ENCODE data around the gene SLC38A3.

The SLC38A3 gene

DNA sequence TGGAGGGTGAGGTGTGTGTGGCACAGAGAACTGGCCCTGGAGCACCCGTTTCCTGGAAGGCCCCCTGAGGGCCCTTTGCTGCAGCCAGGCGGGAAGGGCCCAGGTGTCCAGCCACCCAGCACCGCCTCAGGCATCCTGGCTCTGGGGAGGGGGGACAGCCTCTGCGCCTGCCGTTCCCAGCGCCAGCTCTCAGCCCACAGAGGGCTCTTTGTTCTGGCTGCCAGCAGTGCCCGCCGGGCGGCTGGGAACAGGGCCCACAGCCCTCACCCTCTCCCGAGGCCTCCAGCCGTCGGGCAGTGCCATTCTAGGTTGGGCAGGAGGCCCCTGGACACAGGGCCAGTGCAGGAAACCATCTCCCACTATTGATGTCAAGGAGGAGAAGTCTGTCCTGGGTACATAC is 8.3 kb downstream of the SLC38A3 start:
- peaks cover 0 to 6% (median 0%) of the 10 kb centered on the region in 4 experiments for H3K4me1 ChIP-seq (ENCODE audit: control extremely low read depth in 1 of 4, control insufficient read depth in 4 of 4, insufficient read depth in 4 of 4, low read length in 3 of 4)
- H3K27ac ChIP-seq (ENCODE audit: insufficient read depth in 1 of 2, low read depth in 1 of 2, low read length in 2 of 2, poor library complexity in 1 of 2, severe bottlenecking in 2 of 2), result no peak overlapping the region
- no peak overlapping the region for H3K4me3 ChIP-seq (ENCODE audit: control insufficient read depth in 1 of 7, extremely low read depth in 1 of 7, insufficient read depth in 4 of 7, low read depth in 2 of 7, low read length in 6 of 7)
- POLR2A ChIA-PET, result no interaction called here
- H3K36me3 ChIP-seq (ENCODE audit: control insufficient read depth in 4 of 4, insufficient read depth in 4 of 4, low read length in 3 of 4), result no peaks in the 10 kb centered on the region
- WGBS (ENCODE audit: insufficient coverage), result 91% methylated on average over 12 of the region's 12 CpGs
- H3K27me3 ChIP-seq (replicated peaks in 2 of 5; ENCODE audit: control insufficient read depth in 4 of 5, insufficient read depth in 5 of 5, low read length in 4 of 5), result no peaks in the 10 kb centered on the region
- no peak for DNase-seq
- no peaks in the 10 kb centered on the region for H3K9me3 ChIP-seq (ENCODE audit: control extremely low read depth in 1 of 5, control insufficient read depth in 4 of 5, insufficient read depth in 2 of 5, low read depth in 1 of 5, low read length in 4 of 5)
- CTCF ChIA-PET, result interaction anchor here (14.3 to 72.5 kb wide), 3 partner anchors 18 to 36 kb away, joined by 166 to 1875 read pairs (median 1875); partner anchors contain the start of genes GNAI2, GNAT1, LSMEM2 and SEMA3B

- no peak overlapping the region for H3K27ac ChIP-seq (ENCODE audit: insufficient read depth in 1 of 2, low read depth in 1 of 2, low read length in 2 of 2, poor library complexity in 1 of 2, severe bottlenecking in 2 of 2)
- H3K9me3 ChIP-seq (ENCODE audit: control extremely low read depth in 1 of 5, control insufficient read depth in 4 of 5, insufficient read depth in 2 of 5, low read depth in 1 of 5, low read length in 4 of 5), result no peaks in the 10 kb centered on the region
- ChIA-PET POLR2A (no interaction called here), CTCF (interaction anchor here (0.9 to 72.5 kb wide), 6 partner anchors 17 to 92 kb away, joined by 3 to 1875 read pairs (median 171); partner anchors contain the start of genes GNAI2, GNAT1, HYAL3 and LSMEM2)
- no peak for DNase-seq
- H3K36me3 ChIP-seq (ENCODE audit: control insufficient read depth in 4 of 4, insufficient read depth in 4 of 4, low read length in 3 of 4), result no peaks in the 10 kb centered on the region
- 92% methylated on average over 10 of the region's 10 CpGs for WGBS (ENCODE audit: insufficient coverage)
- peaks cover 0 to 6% (median 0%) of the 10 kb centered on the region in 4 experiments for H3K4me1 ChIP-seq (ENCODE audit: control extremely low read depth in 1 of 4, control insufficient read depth in 4 of 4, insufficient read depth in 4 of 4, low read length in 3 of 4)
- no peak overlapping the region for H3K4me3 ChIP-seq (ENCODE audit: control insufficient read depth in 1 of 7, extremely low read depth in 1 of 7, insufficient read depth in 4 of 7, low read depth in 2 of 7, low read length in 6 of 7)
- no peaks in the 10 kb centered on the region for H3K27me3 ChIP-seq (replicated peaks in 2 of 5; ENCODE audit: control insufficient read depth in 4 of 5, insufficient read depth in 5 of 5, low read length in 4 of 5)
These were observed 9.8 kb downstream of the SLC38A3 start for GRCh38 chr3:50214824-50215223.

DNA sequence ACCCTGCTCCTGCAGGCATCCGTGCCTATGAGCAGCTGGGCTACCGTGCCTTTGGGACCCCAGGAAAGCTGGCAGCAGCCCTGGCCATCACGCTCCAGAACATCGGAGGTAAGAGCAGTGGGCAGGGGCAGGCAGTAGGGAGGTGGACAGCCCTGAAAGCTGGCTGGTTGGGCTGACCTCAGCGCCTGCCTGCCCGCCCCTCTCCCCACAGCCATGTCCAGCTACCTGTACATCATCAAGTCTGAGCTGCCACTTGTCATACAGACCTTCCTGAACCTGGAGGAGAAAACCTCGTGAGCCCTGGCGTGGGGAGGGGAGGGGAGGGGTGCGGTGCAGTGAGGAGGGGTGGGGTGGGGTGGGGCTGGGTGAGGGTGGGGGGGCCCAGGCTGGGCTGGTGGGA is 10.5 kb downstream of the SLC38A3 start:
- POLR2A ChIA-PET, result no interaction called here
- Histone ChIP-seq H3K27me3 (replicated peaks in 2 of 5; ENCODE audit: control insufficient read depth in 4 of 5, insufficient read depth in 5 of 5, low read length in 4 of 5) (no peaks in the 10 kb centered on the region), H3K9me3 (ENCODE audit: control extremely low read depth in 1 of 5, control insufficient read depth in 4 of 5, insufficient read depth in 2 of 5, low read depth in 1 of 5, low read length in 4 of 5) (no peaks in the 10 kb centered on the region), H3K36me3 (ENCODE audit: control insufficient read depth in 4 of 4, insufficient read depth in 4 of 4, low read length in 3 of 4) (no peaks in the 10 kb centered on the region), H3K4me3 (ENCODE audit: control insufficient read depth in 1 of 7, extremely low read depth in 1 of 7, insufficient read depth in 4 of 7, low read depth in 2 of 7, low read length in 6 of 7) (no peak overlapping the region), H3K27ac (ENCODE audit: insufficient read depth in 1 of 2, low read depth in 1 of 2, low read length in 2 of 2, poor library complexity in 1 of 2, severe bottlenecking in 2 of 2) (no peak overlapping the region), H3K4me1 (ENCODE audit: control extremely low read depth in 1 of 4, control insufficient read depth in 4 of 4, insufficient read depth in 4 of 4, low read length in 3 of 4) (peaks cover 0 to 12% (median under 1%) of the 10 kb centered on the region in 4 experiments)
- CTCF ChIA-PET, result interaction anchor here (1.3 to 72.5 kb wide), 4 partner anchors 16 to 83 kb away, joined by 3 to 1875 read pairs (median 1026); partner anchors contain the start of genes GNAI2, GNAT1, HYAL3 and LSMEM2
- no peak for DNase-seq
- WGBS (ENCODE audit: insufficient coverage), result 89% methylated on average over 4 of the region's 9 CpGs

GRCh38 chr3:50217681-50218080 is 12.6 kb downstream of the SLC38A3 start:
- H3K9me3 ChIP-seq (ENCODE audit: control extremely low read depth in 1 of 5, control insufficient read depth in 4 of 5, insufficient read depth in 2 of 5, low read depth in 1 of 5, low read length in 4 of 5), result no peaks in the 10 kb centered on the region
- no peaks in the 10 kb centered on the region for H3K36me3 ChIP-seq (ENCODE audit: control insufficient read depth in 4 of 4, insufficient read depth in 4 of 4, low read length in 3 of 4)
- ChIA-PET POLR2A (interaction anchor here (0.6 kb wide), 1 partner anchor 27 kb away, joined by 3 read pairs; no protein-coding TSS in a partner anchor), CTCF (interaction anchor here (1.3 to 72.5 kb wide), 5 partner anchors 14 to 95 kb away, joined by 3 to 1875 read pairs (median 176); partner anchors contain the start of genes GNAI2, GNAT1, LSMEM2 and SEMA3B)
- no peak overlapping the region for H3K4me3 ChIP-seq (ENCODE audit: control insufficient read depth in 1 of 7, extremely low read depth in 1 of 7, insufficient read depth in 4 of 7, low read depth in 2 of 7, low read length in 6 of 7)
- WGBS (ENCODE audit: insufficient coverage), result 92% methylated on average over 7 of the region's 10 CpGs
- no peak overlapping the region for H3K27ac ChIP-seq (ENCODE audit: insufficient read depth in 1 of 2, low read depth in 1 of 2, low read length in 2 of 2, poor library complexity in 1 of 2, severe bottlenecking in 2 of 2)
- no peak for DNase-seq
- peaks cover 0 to 20% (median 10%) of the 10 kb centered on the region in 4 experiments for H3K4me1 ChIP-seq (ENCODE audit: control extremely low read depth in 1 of 4, control insufficient read depth in 4 of 4, insufficient read depth in 4 of 4, low read length in 3 of 4)
- no peaks in the 10 kb centered on the region for H3K27me3 ChIP-seq (replicated peaks in 2 of 5; ENCODE audit: control insufficient read depth in 4 of 5, insufficient read depth in 5 of 5, low read length in 4 of 5)

- no peak for DNase-seq
- Histone ChIP-seq H3K27me3 (replicated peaks in 2 of 5; ENCODE audit: control insufficient read depth in 4 of 5, insufficient read depth in 5 of 5, low read length in 4 of 5) (no peaks in the 10 kb centered on the region), H3K4me1 (ENCODE audit: control extremely low read depth in 1 of 4, control insufficient read depth in 4 of 4, insufficient read depth in 4 of 4, low read length in 3 of 4) (peaks cover 0 to 20% (median 10%) of the 10 kb centered on the region in 4 experiments), H3K9me3 (ENCODE audit: control extremely low read depth in 1 of 5, control insufficient read depth in 4 of 5, insufficient read depth in 2 of 5, low read depth in 1 of 5, low read length in 4 of 5) (no peaks in the 10 kb centered on the region), H3K27ac (ENCODE audit: insufficient read depth in 1 of 2, low read depth in 1 of 2, low read length in 2 of 2, poor library complexity in 1 of 2, severe bottlenecking in 2 of 2) (no peak overlapping the region), H3K4me3 (ENCODE audit: control insufficient read depth in 1 of 7, extremely low read depth in 1 of 7, insufficient read depth in 4 of 7, low read depth in 2 of 7, low read length in 6 of 7) (no peak overlapping the region), H3K36me3 (ENCODE audit: control insufficient read depth in 4 of 4, insufficient read depth in 4 of 4, low read length in 3 of 4) (no peaks in the 10 kb centered on the region)
- ChIA-PET CTCF (interaction anchor here (0.5 to 72.5 kb wide), 7 partner anchors 13 to 1951 kb away, joined by 3 to 1875 read pairs (median 12); partner anchors contain the start of genes GNAI2, GNAT1, LSMEM2 and SEMA3B), POLR2A (interaction anchor here (1.1 kb wide), 1 partner anchor 13 kb away, joined by 3 read pairs; the partner anchor contains the start of gene SLC38A3)
- WGBS (ENCODE audit: insufficient coverage), result 100% methylated on average over 15 of the region's 17 CpGs
These were observed 13.4 kb downstream of the SLC38A3 start for GRCh38 chr3:50218448-50218847.

DNA sequence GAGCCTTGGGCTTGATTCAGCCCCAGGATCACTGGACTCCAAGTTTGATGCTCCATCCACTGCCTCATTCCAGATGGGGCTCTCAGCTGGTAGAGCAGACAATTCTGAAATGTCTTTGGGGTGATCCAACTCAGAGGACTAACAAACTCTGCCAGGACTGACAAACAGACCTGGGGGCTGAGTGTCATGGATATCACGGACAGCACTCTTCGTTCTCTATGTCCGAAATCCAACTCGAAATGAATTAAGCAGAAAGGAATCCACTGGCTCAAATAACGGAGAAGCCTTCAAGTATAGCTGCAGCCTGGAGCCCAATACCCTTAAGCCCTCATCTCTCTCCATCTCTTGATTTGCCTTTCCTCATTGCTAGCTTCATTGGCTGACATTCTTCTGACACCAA is 14.2 kb downstream of the SLC38A3 start:
- Histone ChIP-seq H3K4me3 (ENCODE audit: control insufficient read depth in 1 of 7, extremely low read depth in 1 of 7, insufficient read depth in 4 of 7, low read depth in 2 of 7, low read length in 6 of 7) (no peak overlapping the region), H3K36me3 (ENCODE audit: control insufficient read depth in 4 of 4, insufficient read depth in 4 of 4, low read length in 3 of 4) (no peaks in the 10 kb centered on the region), H3K4me1 (ENCODE audit: control extremely low read depth in 1 of 4, control insufficient read depth in 4 of 4, insufficient read depth in 4 of 4, low read length in 3 of 4) (peaks cover 0 to 20% (median 10%) of the 10 kb centered on the region in 4 experiments), H3K27ac (ENCODE audit: insufficient read depth in 1 of 2, low read depth in 1 of 2, low read length in 2 of 2, poor library complexity in 1 of 2, severe bottlenecking in 2 of 2) (no peak overlapping the region), H3K9me3 (ENCODE audit: control extremely low read depth in 1 of 5, control insufficient read depth in 4 of 5, insufficient read depth in 2 of 5, low read depth in 1 of 5, low read length in 4 of 5) (no peaks in the 10 kb centered on the region), H3K27me3 (replicated peaks in 2 of 5; ENCODE audit: control insufficient read depth in 4 of 5, insufficient read depth in 5 of 5, low read length in 4 of 5) (no peaks in the 10 kb centered on the region)
- POLR2A ChIA-PET, result interaction anchor here (1.1 kb wide), 1 partner anchor 14 kb away, joined by 3 read pairs; the partner anchor contains the start of gene SLC38A3
- WGBS (ENCODE audit: insufficient coverage), result 100% methylated on average over 5 of the region's 5 CpGs
- no peak for DNase-seq
- CTCF ChIA-PET, result interaction anchor here (0.7 to 72.5 kb wide), 7 partner anchors 12 to 100 kb away, joined by 3 to 1875 read pairs (median 12); partner anchors contain the start of genes GNAI2, GNAT1, IFRD2 and LSMEM2

GRCh38 chr3:50220109-50220508 is 15.0 kb downstream of the SLC38A3 start:
- no peaks in the 10 kb centered on the region for H3K9me3 ChIP-seq (ENCODE audit: control extremely low read depth in 1 of 5, control insufficient read depth in 4 of 5, insufficient read depth in 2 of 5, low read depth in 1 of 5, low read length in 4 of 5)
- peaks cover 0 to 4% (median 0%) of the 10 kb centered on the region in 5 experiments for H3K27me3 ChIP-seq (replicated peaks in 2 of 5; ENCODE audit: control insufficient read depth in 4 of 5, insufficient read depth in 5 of 5, low read length in 4 of 5)
- no peak overlapping the region for H3K4me3 ChIP-seq (ENCODE audit: control insufficient read depth in 1 of 7, extremely low read depth in 1 of 7, insufficient read depth in 4 of 7, low read depth in 2 of 7, low read length in 6 of 7)
- CTCF ChIA-PET, result interaction anchor here (1.0 to 72.5 kb wide), 5 partner anchors 12 to 98 kb away, joined by 3 to 1875 read pairs (median 176); partner anchors contain the start of genes GNAI2, GNAT1, LSMEM2 and SEMA3B
- no peak for DNase-seq
- 85% methylated on average over 6 of the region's 6 CpGs for WGBS (ENCODE audit: insufficient coverage)
- peaks cover 0 to 20% (median 10%) of the 10 kb centered on the region in 4 experiments for H3K4me1 ChIP-seq (ENCODE audit: control extremely low read depth in 1 of 4, control insufficient read depth in 4 of 4, insufficient read depth in 4 of 4, low read length in 3 of 4)
- POLR2A ChIA-PET, result no interaction called here
- H3K27ac ChIP-seq (ENCODE audit: insufficient read depth in 1 of 2, low read depth in 1 of 2, low read length in 2 of 2, poor library complexity in 1 of 2, severe bottlenecking in 2 of 2), result no peak overlapping the region
- no peaks in the 10 kb centered on the region for H3K36me3 ChIP-seq (ENCODE audit: control insufficient read depth in 4 of 4, insufficient read depth in 4 of 4, low read length in 3 of 4)

Measured in common myeloid progenitor, CD34-positive (primary cell).